GM18511 (cell line): Measurements from ENCODE around the gene OR51A2.
"Not testable (repeated sequence)": the region's sequence is repeated elsewhere in the genome, so short reads cannot be mapped to it uniquely, and the experiment has no call there.

Experiments
- ATAC-seq: cut with Tn5 transposase; IDR thresholded peaks from one replicate; pipeline ENCODE4 v1.9.1; 2021; ENCODE audit warnings: mild to moderate bottlenecking, moderate library complexity; ENCODE audit not compliant: unreplicated experiment

OR51A2 gene

GRCh38 chr11:4955613-4956012 lies at the start of gene OR51A2:
Gene OR51A2, minus strand, starts transcription at chr11:4955713. Its CDS starts 0 bp downstream, at chr11:4955713.
- not testable (repeated sequence) for ATAC-seq

- ATAC-seq, result peak; percentile 66
Observed at GRCh38 chr11:5004424-5005274, 49.1 kb upstream of the OR51A2 start.

- ATAC-seq, result no peak
Observed at GRCh38 chr11:4994551-4994950, 39.0 kb upstream of the OR51A2 start, which contains the start of gene OR51L1. Gene OR51L1, plus strand, starts transcription at chr11:4994851. Its CDS starts 4,132 bp downstream, at chr11:4998983.

- no peak for ATAC-seq
Observed at GRCh38 chr11:4991060-4991459, 35.5 kb upstream of the OR51A2 start.

GRCh38 chr11:4983841-4984240 lies 28.3 kb upstream of the OR51A2 start:
- no peak for ATAC-seq

- ATAC-seq, result no peak
Observed at GRCh38 chr11:4982678-4983077, 27.2 kb upstream of the OR51A2 start.

GRCh38 chr11:4979036-4979435 lies 23.5 kb upstream of the OR51A2 start:
- ATAC-seq, result no peak

GRCh38 chr11:4975436-4975835 lies 19.9 kb upstream of the OR51A2 start:
- ATAC-seq, result no peak

- no peak for ATAC-seq
Observed at GRCh38 chr11:4962816-4963215, 7.3 kb upstream of the OR51A2 start.

GRCh38 chr11:4960877-4961276 lies 5.4 kb upstream of the OR51A2 start:
- no peak for ATAC-seq

- ATAC-seq, result no peak
Observed at GRCh38 chr11:4957396-4957795, 1.9 kb upstream of the OR51A2 start.

GRCh38 chr11:4947505-4947904 lies 8.0 kb downstream of the OR51A2 start, which contains the start of gene OR51A4:
Gene OR51A4, minus strand, starts transcription at chr11:4947605. Its CDS starts 505 bp downstream, at chr11:4947100.
- no peak for ATAC-seq

GRCh38 chr11:4936745-4937144 lies 18.8 kb downstream of the OR51A2 start:
- ATAC-seq, result no peak

- ATAC-seq, result no peak
Observed at GRCh38 chr11:4932751-4933150, 22.8 kb downstream of the OR51A2 start.

- ATAC-seq, result no peak
Observed at GRCh38 chr11:4926608-4927007, 28.9 kb downstream of the OR51A2 start.

GRCh38 chr11:4924239-4924638 lies 31.3 kb downstream of the OR51A2 start, which contains the start of gene OR51G1:
Gene OR51G1, minus strand, starts transcription at chr11:4924339. Its CDS starts 0 bp downstream, at chr11:4924339.
- no peak for ATAC-seq

- no peak for ATAC-seq
Observed at GRCh38 chr11:4922304-4922703, 33.2 kb downstream of the OR51A2 start.

GRCh38 chr11:4921796-4922195 lies 33.7 kb downstream of the OR51A2 start:
- ATAC-seq, result no peak

GRCh38 chr11:4919250-4919649 lies 36.3 kb downstream of the OR51A2 start, which contains the start of gene OR51G2:
Gene OR51G2, minus strand, starts transcription at chr11:4919350. Its CDS starts 3,687 bp downstream, at chr11:4915663.
- ATAC-seq, result no peak

- ATAC-seq, result no peak
Observed at GRCh38 chr11:4916581-4916980, 38.9 kb downstream of the OR51A2 start.
